Measurements from ENCODE around the gene ELP4.

GRCh38 chr11:31804312-31805036 lies 294.9 kb downstream of the ELP4 start:
- TF ChIP-seq POLR2AphosphoS5 (IDR thresholded peaks at IDR 0.05; ENCODE audit: low read depth, low read length) (no peak), TAF1 (IDR thresholded peaks at IDR 0.05; ENCODE audit: borderline replicate concordance, insufficient read depth, low read length) (no peak)
